Neural progenitor cell (in vitro differentiated cells): ENCODE results near the gene COL15A1.

ENCODE experiments used
- EZH2 ChIP-seq: fragments of 200-600 bp; sonication (generic); IDR thresholded peaks from 2 replicates; pipeline ENCODE4 v1.6.1; 2017; ENCODE audit warnings: antibody characterized with exemption, mild to moderate bottlenecking, moderate library complexity
- TF ChIP-seq, protein P1 (sequence below): fragments of 200-600 bp; sonication (generic); IDR thresholded peaks from 2 replicates; pipeline ENCODE4 v1.5.1; 2017; ENCODE audit warnings: antibody characterized with exemption, mild to moderate bottlenecking

- TF ChIP-seq, protein P1, sequence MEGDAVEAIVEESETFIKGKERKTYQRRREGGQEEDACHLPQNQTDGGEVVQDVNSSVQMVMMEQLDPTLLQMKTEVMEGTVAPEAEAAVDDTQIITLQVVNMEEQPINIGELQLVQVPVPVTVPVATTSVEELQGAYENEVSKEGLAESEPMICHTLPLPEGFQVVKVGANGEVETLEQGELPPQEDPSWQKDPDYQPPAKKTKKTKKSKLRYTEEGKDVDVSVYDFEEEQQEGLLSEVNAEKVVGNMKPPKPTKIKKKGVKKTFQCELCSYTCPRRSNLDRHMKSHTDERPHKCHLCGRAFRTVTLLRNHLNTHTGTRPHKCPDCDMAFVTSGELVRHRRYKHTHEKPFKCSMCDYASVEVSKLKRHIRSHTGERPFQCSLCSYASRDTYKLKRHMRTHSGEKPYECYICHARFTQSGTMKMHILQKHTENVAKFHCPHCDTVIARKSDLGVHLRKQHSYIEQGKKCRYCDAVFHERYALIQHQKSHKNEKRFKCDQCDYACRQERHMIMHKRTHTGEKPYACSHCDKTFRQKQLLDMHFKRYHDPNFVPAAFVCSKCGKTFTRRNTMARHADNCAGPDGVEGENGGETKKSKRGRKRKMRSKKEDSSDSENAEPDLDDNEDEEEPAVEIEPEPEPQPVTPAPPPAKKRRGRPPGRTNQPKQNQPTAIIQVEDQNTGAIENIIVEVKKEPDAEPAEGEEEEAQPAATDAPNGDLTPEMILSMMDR = no peak
- no peak for TF ChIP-seq EZH2
Measured at GRCh38 chr9:98917746-98918487, 25.8 kb upstream of the COL15A1 start.
